ENCODE measurements around the gene SLC47A2.
"Not testable (repeated sequence)": the region's sequence is repeated elsewhere in the genome, so short reads cannot be mapped to it uniquely, and the experiment has no call there.

The SLC47A2 gene

GRCh38 chr17:19671433-19671832, 45.0 kb downstream of the SLC47A2 start:
- DNase-seq (ENCODE audit: low read depth in 2 of 2), result no peak

GRCh38 chr17:19670908-19671307, 45.5 kb downstream of the SLC47A2 start:
- DNase-seq (ENCODE audit: low read depth in 2 of 2), result no peak

GRCh38 chr17:19669680-19670079, 46.7 kb downstream of the SLC47A2 start:
- DNase-seq (ENCODE audit: low read depth in 2 of 2), result not testable (repeated sequence)

- no peak for DNase-seq (ENCODE audit: low read depth in 2 of 2)
These were observed 51.6 kb downstream of the SLC47A2 start for GRCh38 chr17:19664821-19665181.

- no peak for DNase-seq (ENCODE audit: low read depth in 2 of 2)
These were observed 52.1 kb downstream of the SLC47A2 start for GRCh38 chr17:19664136-19664820.

GRCh38 chr17:19663097-19663496, 53.3 kb downstream of the SLC47A2 start:
- no peak for DNase-seq (ENCODE audit: low read depth in 2 of 2)

- DNase-seq (ENCODE audit: low read depth in 2 of 2), result no peak
These were observed 55.3 kb downstream of the SLC47A2 start for GRCh38 chr17:19661121-19661520.

GRCh38 chr17:19660219-19660870, 56.0 kb downstream of the SLC47A2 start:
- no peak for DNase-seq (ENCODE audit: low read depth in 2 of 2)

GRCh38 chr17:19659366-19660177, 56.8 kb downstream of the SLC47A2 start:
- no peak for DNase-seq (ENCODE audit: low read depth in 2 of 2)

- no peak for DNase-seq (ENCODE audit: low read depth in 2 of 2)
These were observed 59.4 kb downstream of the SLC47A2 start for GRCh38 chr17:19656851-19657581.

- DNase-seq (ENCODE audit: low read depth in 2 of 2), result no peak
These were observed 60.0 kb downstream of the SLC47A2 start for GRCh38 chr17:19656336-19656735.

GRCh38 chr17:19654896-19655295, 61.5 kb downstream of the SLC47A2 start:
- DNase-seq (ENCODE audit: low read depth in 2 of 2), result no peak

GRCh38 chr17:19654342-19654886, 62.0 kb downstream of the SLC47A2 start:
- no peak for DNase-seq (ENCODE audit: low read depth in 2 of 2)

- DNase-seq (ENCODE audit: low read depth in 2 of 2), result no peak
These were observed 63.8 kb downstream of the SLC47A2 start for GRCh38 chr17:19652595-19652994.

- DNase-seq (ENCODE audit: low read depth in 2 of 2), result no peak
These were observed 64.7 kb downstream of the SLC47A2 start for GRCh38 chr17:19651451-19652238.

GRCh38 chr17:19650826-19651225, 65.6 kb downstream of the SLC47A2 start:
- DNase-seq (ENCODE audit: low read depth in 2 of 2), result no peak

GRCh38 chr17:19649274-19649541, 67.2 kb downstream of the SLC47A2 start:
- DNase-seq (ENCODE audit: low read depth in 2 of 2), result no peak

GRCh38 chr17:19648475-19649273, 67.7 kb downstream of the SLC47A2 start, which contains the start of gene ALDH3A2:
Gene ALDH3A2 (plus strand): TSS chr17:19648751. CDS start chr17:19648972, 221 bp downstream.
- peak; percentile 84 to 85 for DNase-seq (ENCODE audit: low read depth in 2 of 2)

GRCh38 chr17:19647697-19648474, 68.5 kb downstream of the SLC47A2 start:
- peak; percentile 1 to 3 for DNase-seq (ENCODE audit: low read depth in 2 of 2)
